NB4 (cell line): ENCODE results near the gene MRGPRF.

ENCODE experiments used
- CTCF ChIP-seq: IDR thresholded peaks from one replicate; pipeline ENCODE4 v1.5.1; 2012; ENCODE audit warnings: low read depth, low read length
- POLR2A ChIP-seq: IDR thresholded peaks from 2 replicates; pipeline ENCODE4 v1.6.1; 2011; ENCODE audit warnings: mild to moderate bottlenecking; ENCODE audit not compliant: insufficient read length; ENCODE audit errors: extremely low read depth

- TF ChIP-seq CTCF, result no peak
- TF ChIP-seq POLR2A, result no peak
These were observed 24.0 kb upstream of the MRGPRF start for GRCh38 chr11:69037074-69037473.
